GM23338 (cell line): ENCODE measurements around the gene RAD51B. TPM values are rescaled to one million over a fixed set of nuclear protein-coding genes. Genes with fewer than 3 reads are reported as not detected.

ENCODE experiments used
- ATAC-seq: fragments of 200-7000 bp; cut with Tn5 transposase; 3 replicates; pipeline ENCODE4 v1.9.1; 2020
- DNase-seq: peaks from one replicate; pipeline ENCODE4 v3.0.0-alpha.2; 2015; ENCODE audit warnings: low spot score
- H2AFZ ChIP-seq: fragments of 200-600 bp; sonication (generic); 2 replicates; pipeline ENCODE4 v1.8.0; 2016; ENCODE audit warnings: antibody characterized with exemption, mild to moderate bottlenecking, moderate library complexity
- H3F3A ChIP-seq: fragments of 200-600 bp; sonication (generic); replicated peaks from 2 replicates; pipeline ENCODE4 v1.8.0; 2017; ENCODE audit warnings: antibody characterized with exemption, mixed run types, low read depth
- H3K27ac ChIP-seq: fragments of 200-600 bp; sonication (generic); 2 replicates; pipeline ENCODE4 v1.6.1; 2016; ENCODE audit warnings: low read depth
- H3K27me3 ChIP-seq: fragments of 200-600 bp; sonication (generic); 2 replicates; pipeline ENCODE4 v1.8.0; 2016; ENCODE audit warnings: mild to moderate bottlenecking, mixed run types, moderate library complexity; ENCODE audit not compliant: insufficient read depth
- H3K36me3 ChIP-seq: fragments of 200-600 bp; sonication (generic); 2 replicates; pipeline ENCODE4 v1.8.0; 2016; ENCODE audit warnings: mild to moderate bottlenecking; ENCODE audit not compliant: insufficient read depth
- H3K4me1 ChIP-seq: fragments of 200-600 bp; sonication (generic); 2 replicates; pipeline ENCODE4 v1.8.0; 2016; ENCODE audit warnings: mild to moderate bottlenecking, moderate library complexity; ENCODE audit not compliant: insufficient read depth
- H3K4me2 ChIP-seq: fragments of 200-600 bp; sonication (generic); 2 replicates; pipeline ENCODE4 v1.7.1; 2017; ENCODE audit warnings: mixed run types
- H3K4me3 ChIP-seq: fragments of 200-600 bp; sonication (generic); 2 replicates; pipeline ENCODE4 v1.6.1; 2016; ENCODE audit warnings: mixed run types
- H3K79me2 ChIP-seq: fragments of 200-600 bp; sonication (generic); replicated peaks from 2 replicates; pipeline ENCODE4 v1.8.0; 2017; ENCODE audit warnings: mild to moderate bottlenecking; ENCODE audit not compliant: insufficient read depth
- H3K9me2 ChIP-seq: fragments of 200-600 bp; sonication (generic); 2 replicates; pipeline ENCODE4 v1.8.0; 2017; ENCODE audit not compliant: insufficient read depth
- H4K20me1 ChIP-seq: fragments of 200-600 bp; sonication (generic); replicated peaks from 2 replicates; pipeline ENCODE4 v1.8.0; 2017; ENCODE audit warnings: mild to moderate bottlenecking; ENCODE audit not compliant: insufficient read depth
- H3K27ac Mint-ChIP-seq: 2 replicates; pipeline ENCODE4 v1.8.0; 2020; ENCODE audit warnings: inconsistent platforms, mild to moderate bottlenecking, moderate library complexity, mixed read lengths
- H3K27me3 Mint-ChIP-seq: 3 replicates; pipeline ENCODE4 v1.8.0; 2022; ENCODE audit warnings: low read depth, mild to moderate bottlenecking, moderate library complexity, mixed read lengths, inconsistent platforms; ENCODE audit not compliant: insufficient read depth, poor library complexity
- H3K36me3 Mint-ChIP-seq: 3 replicates; pipeline ENCODE4 v1.8.0; 2021; ENCODE audit warnings: low read depth, mild to moderate bottlenecking, inconsistent platforms, moderate library complexity, mixed read lengths
- H3K4me1 Mint-ChIP-seq: 3 replicates; pipeline ENCODE4 v1.8.0; 2020; ENCODE audit warnings: mild to moderate bottlenecking, inconsistent platforms, mixed read lengths
- H3K4me3 Mint-ChIP-seq: 3 replicates; pipeline ENCODE4 v1.8.0; 2021; ENCODE audit warnings: moderate library complexity, mild to moderate bottlenecking, inconsistent platforms, mixed read lengths
- H3K9me3 Mint-ChIP-seq: 3 replicates; pipeline ENCODE4 v1.8.0; 2020; ENCODE audit warnings: moderate library complexity, mild to moderate bottlenecking, inconsistent platforms, mixed read lengths
- CTCF ChIP-seq, 2 experiments: fragments of 200-600 bp in 1 of 2; sonication (generic) in 1 of 2; conservative IDR thresholded peaks; 2 replicates each; pipeline versions ENCODE4 v1.5.1 to v1.6.1; 2016 to 2017; ENCODE audit warnings: antibody characterized with exemption in 2 of 2, low read depth in 2 of 2, mild to moderate bottlenecking in 2 of 2, moderate library complexity in 1 of 2
- NANOG ChIP-seq: IDR thresholded peaks from 2 replicates; pipeline ENCODE4 v1.6.1; 2016; ENCODE audit warnings: antibody characterized with exemption, borderline replicate concordance
- STAT1 ChIP-seq: IDR thresholded peaks from one replicate; pipeline ENCODE4 v1.6.1; 2016; ENCODE audit warnings: antibody characterized with exemption; ENCODE audit not compliant: unreplicated experiment
- polyA plus RNA-seq: library from polyadenylated mRNA; unstranded; fragments of >200 nt; fragmentation: Nextera tagmentation; extraction: Ambion mirVana; gene quantifications from 2 replicates; pipeline ENCODE4 v1.2.1, GENCODE V29; 2016
- total RNA-seq: library from RNA; depleted of rRNA; stranded (reverse); fragments of >200 nt; shearing (Covaris generic); gene quantifications from 2 replicates; pipeline ENCODE4 v1.2.3, GENCODE V29; 2014
- TF ChIP-seq, protein P1 (sequence below): fragments of 250-450 bp; sonication (Bioruptor Pico); IDR thresholded peaks from 2 replicates; pipeline ENCODE4 v1.5.0; 2020; ENCODE audit warnings: mild to moderate bottlenecking, moderate library complexity

RAD51B gene
- total and polyA plus RNA-seq, 2 experiments from 2014 or later, result 15.7 to 29.1 TPM

DNA sequence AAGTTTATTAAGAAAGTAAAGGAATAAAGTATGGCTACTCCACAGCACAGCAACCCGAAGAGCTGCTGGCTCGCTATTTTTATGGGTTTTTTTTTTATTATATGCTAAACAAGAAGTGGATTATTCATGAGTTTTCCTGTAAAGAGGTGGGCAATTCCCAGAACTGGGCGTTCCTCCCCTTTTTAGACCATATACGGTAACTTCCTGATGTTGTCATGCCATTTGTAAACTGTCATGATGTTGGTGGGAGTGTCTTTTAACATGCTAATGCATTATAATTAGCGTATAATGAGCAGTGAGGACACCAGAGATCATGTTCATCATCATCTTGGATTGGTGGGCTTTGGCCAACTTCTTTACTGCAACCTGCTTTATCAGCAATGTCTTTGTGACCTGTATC, 600.8 kb downstream of the RAD51B start (continued):
- TF ChIP-seq CTCF (conservative IDR thresholded peaks at IDR 0.05; ENCODE audit: low read depth in 2 of 2) (no peak), STAT1 (no peak)

DNA sequence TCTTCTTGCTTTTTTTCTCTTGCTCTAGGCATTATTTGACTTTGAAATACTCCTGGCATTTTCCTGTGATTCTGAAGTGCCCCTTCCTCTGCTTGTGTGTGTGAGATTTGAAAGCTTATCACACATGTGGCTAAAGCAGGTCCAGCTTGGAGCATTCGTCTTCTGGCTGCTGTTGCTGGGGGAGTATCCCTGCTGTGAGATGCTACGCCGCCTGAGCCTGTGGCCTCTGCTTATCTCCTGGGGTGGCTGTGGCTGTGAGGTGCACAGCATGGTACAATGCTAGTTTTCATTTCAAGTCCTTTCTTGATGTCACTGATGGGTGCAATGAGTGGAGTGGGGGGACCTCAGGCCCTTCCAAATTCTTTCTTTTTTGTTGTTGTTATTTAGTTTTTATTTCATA, 601.5 kb downstream of the RAD51B start:
- DNase-seq (no peak), ATAC-seq (no peak; the same call in 2 of the 3 replicates)
- H3K79me2 ChIP-seq, result no peaks in the 10 kb centered on the region
- H3F3A ChIP-seq, result no peaks in the 10 kb centered on the region
- no peaks in the 10 kb centered on the region for H3K27me3 Mint-ChIP-seq
- no peaks in the 10 kb centered on the region for H3K36me3 ChIP-seq
- H3K9me3 Mint-ChIP-seq, result no peaks in the 10 kb centered on the region
- peaks cover 25% of the 10 kb centered on the region for H3K4me1 Mint-ChIP-seq
- H3K4me3 ChIP-seq, result no peak overlapping the region
- no peaks in the 10 kb centered on the region; the same call in 1 of the 2 replicates for H3K9me2 ChIP-seq
- TF ChIP-seq NANOG, result no peak
- TF ChIP-seq, protein P1, sequence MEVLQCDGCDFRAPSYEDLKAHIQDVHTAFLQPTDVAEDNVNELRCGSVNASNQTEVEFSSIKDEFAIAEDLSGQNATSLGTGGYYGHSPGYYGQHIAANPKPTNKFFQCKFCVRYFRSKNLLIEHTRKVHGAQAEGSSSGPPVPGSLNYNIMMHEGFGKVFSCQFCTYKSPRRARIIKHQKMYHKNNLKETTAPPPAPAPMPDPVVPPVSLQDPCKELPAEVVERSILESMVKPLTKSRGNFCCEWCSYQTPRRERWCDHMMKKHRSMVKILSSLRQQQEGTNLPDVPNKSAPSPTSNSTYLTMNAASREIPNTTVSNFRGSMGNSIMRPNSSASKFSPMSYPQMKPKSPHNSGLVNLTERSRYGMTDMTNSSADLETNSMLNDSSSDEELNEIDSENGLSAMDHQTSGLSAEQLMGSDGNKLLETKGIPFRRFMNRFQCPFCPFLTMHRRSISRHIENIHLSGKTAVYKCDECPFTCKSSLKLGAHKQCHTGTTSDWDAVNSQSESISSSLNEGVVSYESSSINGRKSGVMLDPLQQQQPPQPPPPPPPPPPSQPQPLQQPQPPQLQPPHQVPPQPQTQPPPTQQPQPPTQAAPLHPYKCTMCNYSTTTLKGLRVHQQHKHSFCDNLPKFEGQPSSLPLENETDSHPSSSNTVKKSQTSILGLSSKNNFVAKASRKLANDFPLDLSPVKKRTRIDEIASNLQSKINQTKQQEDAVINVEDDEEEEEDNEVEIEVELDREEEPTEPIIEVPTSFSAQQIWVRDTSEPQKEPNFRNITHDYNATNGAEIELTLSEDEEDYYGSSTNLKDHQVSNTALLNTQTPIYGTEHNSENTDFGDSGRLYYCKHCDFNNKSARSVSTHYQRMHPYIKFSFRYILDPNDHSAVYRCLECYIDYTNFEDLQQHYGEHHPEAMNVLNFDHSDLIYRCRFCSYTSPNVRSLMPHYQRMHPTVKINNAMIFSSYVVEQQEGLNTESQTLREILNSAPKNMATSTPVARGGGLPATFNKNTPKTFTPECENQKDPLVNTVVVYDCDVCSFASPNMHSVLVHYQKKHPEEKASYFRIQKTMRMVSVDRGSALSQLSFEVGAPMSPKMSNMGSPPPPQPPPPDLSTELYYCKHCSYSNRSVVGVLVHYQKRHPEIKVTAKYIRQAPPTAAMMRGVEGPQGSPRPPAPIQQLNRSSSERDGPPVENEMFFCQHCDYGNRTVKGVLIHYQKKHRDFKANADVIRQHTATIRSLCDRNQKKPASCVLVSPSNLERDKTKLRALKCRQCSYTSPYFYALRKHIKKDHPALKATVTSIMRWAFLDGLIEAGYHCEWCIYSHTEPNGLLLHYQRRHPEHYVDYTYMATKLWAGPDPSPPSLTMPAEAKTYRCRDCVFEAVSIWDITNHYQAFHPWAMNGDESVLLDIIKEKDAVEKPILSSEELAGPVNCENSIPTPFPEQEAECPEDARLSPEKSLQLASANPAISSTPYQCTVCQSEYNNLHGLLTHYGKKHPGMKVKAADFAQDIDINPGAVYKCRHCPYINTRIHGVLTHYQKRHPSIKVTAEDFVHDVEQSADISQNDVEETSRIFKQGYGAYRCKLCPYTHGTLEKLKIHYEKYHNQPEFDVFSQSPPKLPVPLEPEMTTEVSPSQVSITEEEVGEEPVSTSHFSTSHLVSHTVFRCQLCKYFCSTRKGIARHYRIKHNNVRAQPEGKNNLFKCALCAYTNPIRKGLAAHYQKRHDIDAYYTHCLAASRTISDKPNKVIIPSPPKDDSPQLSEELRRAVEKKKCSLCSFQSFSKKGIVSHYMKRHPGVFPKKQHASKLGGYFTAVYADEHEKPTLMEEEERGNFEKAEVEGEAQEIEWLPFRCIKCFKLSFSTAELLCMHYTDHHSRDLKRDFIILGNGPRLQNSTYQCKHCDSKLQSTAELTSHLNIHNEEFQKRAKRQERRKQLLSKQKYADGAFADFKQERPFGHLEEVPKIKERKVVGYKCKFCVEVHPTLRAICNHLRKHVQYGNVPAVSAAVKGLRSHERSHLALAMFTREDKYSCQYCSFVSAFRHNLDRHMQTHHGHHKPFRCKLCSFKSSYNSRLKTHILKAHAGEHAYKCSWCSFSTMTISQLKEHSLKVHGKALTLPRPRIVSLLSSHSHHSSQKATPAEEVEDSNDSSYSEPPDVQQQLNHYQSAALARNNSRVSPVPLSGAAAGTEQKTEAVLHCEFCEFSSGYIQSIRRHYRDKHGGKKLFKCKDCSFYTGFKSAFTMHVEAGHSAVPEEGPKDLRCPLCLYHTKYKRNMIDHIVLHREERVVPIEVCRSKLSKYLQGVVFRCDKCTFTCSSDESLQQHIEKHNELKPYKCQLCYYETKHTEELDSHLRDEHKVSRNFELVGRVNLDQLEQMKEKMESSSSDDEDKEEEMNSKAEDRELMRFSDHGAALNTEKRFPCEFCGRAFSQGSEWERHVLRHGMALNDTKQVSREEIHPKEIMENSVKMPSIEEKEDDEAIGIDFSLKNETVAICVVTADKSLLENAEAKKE (CRISPR knock-in tag), result no peak
- H3K36me3 Mint-ChIP-seq, result no peaks in the 10 kb centered on the region
- no peaks in the 10 kb centered on the region for H3K27me3 ChIP-seq
- no peak overlapping the region for H3K27ac Mint-ChIP-seq
- no peak overlapping the region for H3K4me3 Mint-ChIP-seq
- no peak overlapping the region for H3K27ac ChIP-seq
- no peak overlapping the region for H3K4me2 ChIP-seq
- H3K4me1 ChIP-seq, result 0 out of 2 replicates have a peak, but pooled peaks cover 5% of the 10 kb centered on the region
- H2AFZ ChIP-seq, result no peak overlapping the region
- H4K20me1 ChIP-seq, result no peaks in the 10 kb centered on the region
